Forelimb muscle (tissue), 1 donor: ENCODE measurements around the gene OPCML. TPM values are rescaled to one million over a fixed set of nuclear protein-coding genes. Genes with fewer than 3 reads are reported as not detected.

Experiments
- DNase-seq: peaks from one replicate; pipeline ENCODE4 v3.0.0-alpha.2; 2013; ENCODE audit warnings: low read depth
- polyA plus RNA-seq: library from polyadenylated mRNA; unstranded; fragments of 120-200 nt; gene quantifications from one replicate; pipeline ENCODE4 v1.2.1, GENCODE V29; 2013; ENCODE audit not compliant: insufficient read length

OPCML gene
- polyA plus RNA-seq, 1 donor: 1.4 TPM

DNA sequence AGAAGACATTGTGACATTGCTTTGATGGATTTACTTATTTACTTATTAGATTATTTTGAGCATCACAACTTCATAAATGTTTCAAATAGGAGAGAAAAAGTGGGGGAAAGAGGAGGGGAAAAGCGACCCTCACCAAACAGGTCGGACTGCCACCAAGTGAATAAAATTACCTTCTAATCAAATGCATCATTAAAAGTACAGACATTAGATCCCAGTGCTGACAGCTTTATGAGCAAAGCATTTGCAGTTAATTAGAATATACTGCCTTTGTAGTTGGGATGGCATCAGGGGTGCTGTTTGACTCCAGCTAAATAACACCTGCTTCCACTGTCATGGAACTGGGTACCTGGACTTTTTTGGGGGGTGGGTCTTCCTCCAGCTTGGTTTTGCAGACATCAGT lies 299.6 kb downstream of the OPCML start:
- DNase-seq: no peak

DNA sequence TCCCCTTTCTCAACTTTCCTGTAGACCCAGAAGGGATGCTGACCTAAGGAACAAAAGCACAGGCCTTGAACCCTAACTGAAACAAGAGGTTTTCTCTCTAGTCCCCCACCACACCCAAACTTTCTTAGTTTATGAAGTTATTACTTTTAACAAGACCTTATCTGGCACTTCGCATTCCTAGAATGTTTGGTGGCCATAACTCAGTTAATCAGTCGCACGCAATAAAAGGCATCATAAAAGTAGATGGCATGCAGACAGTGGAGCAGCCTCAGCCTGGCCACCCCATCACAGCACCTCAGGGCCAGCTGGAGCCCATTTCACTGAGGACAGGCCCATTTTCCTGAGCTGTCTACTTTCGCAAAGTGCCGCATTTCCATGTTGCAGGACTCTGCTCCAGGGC lies 301.9 kb downstream of the OPCML start:
- DNase-seq: no peak

DNA sequence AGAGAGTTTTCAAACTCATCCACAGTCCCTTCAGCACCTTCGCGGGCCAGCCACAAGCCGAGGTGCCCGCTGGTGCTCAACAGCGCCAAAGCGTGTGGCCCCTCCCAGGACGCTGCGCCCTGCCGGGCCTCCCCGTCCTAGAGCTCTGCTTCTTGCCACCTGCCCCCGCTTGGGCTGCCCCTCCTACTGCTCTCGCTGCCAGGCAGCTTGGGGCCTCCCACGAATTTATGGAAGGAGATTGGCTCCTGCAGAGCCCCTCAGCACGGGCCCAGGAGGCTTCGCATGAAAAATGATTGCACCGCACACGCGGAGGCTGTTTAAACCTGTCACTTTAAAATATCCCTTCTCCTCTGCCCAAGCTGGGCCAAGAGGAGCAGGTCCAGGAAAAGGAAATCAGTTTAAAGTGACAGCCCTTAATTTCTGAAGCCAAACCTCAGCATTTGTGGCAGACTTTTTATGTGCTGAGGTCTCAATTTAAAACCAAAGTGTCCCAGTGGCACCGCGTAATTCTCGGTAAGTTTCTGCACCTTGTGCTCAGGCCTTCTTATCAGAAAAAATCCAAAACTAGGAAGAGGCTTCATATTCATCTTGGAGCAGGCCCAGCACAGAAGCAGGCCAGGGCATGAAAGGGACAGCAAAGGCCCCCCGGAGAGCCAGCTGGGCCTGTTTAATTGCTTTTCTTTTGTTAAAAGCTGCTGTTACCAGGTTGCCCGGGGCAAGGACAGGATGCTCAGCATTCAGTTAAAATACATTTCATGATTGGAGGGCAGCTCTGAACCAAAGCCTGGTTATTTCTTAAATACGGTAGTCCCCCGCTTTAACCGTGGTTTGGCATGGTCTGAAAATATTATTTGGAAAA lies 303.6 kb downstream of the OPCML start:
- DNase-seq: peak; percentile 1

- DNase-seq: no peak
These were observed 304.6 kb downstream of the OPCML start for GRCh38 chr11:133227632-133228111.

- DNase-seq: no peak
These were observed 308.0 kb downstream of the OPCML start for GRCh38 chr11:133224271-133224670.

- no peak for DNase-seq
These were observed 309.6 kb downstream of the OPCML start for GRCh38 chr11:133222425-133223330.

- DNase-seq: no peak
These were observed 312.8 kb downstream of the OPCML start for GRCh38 chr11:133219543-133219942.

GRCh38 chr11:133216813-133217212 lies 315.5 kb downstream of the OPCML start:
- DNase-seq: no peak

- DNase-seq: no peak
These were observed 316.6 kb downstream of the OPCML start for GRCh38 chr11:133215596-133216230.

DNA sequence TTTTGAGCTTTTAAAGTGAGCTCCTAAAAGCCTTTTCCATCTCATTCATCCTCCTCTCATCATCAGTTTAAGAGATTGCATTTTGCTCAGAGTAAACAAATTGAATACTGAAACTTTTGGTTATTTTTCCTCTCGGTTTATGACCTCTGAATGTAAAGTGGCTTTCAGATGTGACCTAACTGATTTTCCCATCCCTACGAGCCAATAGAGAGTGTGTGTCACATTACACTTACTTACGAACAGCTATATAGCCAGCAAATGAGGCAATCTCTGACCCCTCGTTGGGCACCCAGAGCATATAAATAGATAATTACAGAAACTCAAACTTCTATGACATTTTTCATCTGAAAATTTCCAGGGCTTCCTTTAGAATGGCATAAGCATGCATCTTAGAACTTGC lies 317.7 kb downstream of the OPCML start:
- no peak for DNase-seq

GRCh38 chr11:133212201-133212600 lies 320.1 kb downstream of the OPCML start:
- no peak for DNase-seq

- DNase-seq: no peak
These were observed 324.3 kb downstream of the OPCML start for GRCh38 chr11:133207995-133208394.

- DNase-seq: no peak
These were observed 325.8 kb downstream of the OPCML start for GRCh38 chr11:133206313-133207005.

- no peak for DNase-seq
These were observed 328.1 kb downstream of the OPCML start for GRCh38 chr11:133204158-133204557.

DNA sequence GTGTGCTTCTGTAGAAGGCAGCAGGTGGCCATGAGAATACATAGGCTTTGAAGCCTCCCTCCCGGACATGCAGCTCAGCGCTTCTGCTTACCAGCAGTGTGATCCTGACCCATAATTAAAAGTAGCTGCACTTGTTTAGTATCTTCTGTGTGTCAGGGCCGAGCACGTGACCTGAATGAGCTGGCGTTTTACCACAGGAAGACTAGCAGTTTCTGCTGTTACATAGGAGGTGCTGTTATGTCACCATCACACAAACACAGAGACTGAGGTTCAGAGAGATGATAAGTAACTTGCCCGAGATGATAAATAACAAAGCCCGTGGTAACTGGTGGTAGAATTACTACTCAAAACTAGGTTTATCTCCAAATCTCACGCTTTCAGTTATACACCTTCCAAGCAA lies 329.5 kb downstream of the OPCML start:
- DNase-seq: no peak

- no peak for DNase-seq
These were observed 333.9 kb downstream of the OPCML start for GRCh38 chr11:133198438-133198837.

DNA sequence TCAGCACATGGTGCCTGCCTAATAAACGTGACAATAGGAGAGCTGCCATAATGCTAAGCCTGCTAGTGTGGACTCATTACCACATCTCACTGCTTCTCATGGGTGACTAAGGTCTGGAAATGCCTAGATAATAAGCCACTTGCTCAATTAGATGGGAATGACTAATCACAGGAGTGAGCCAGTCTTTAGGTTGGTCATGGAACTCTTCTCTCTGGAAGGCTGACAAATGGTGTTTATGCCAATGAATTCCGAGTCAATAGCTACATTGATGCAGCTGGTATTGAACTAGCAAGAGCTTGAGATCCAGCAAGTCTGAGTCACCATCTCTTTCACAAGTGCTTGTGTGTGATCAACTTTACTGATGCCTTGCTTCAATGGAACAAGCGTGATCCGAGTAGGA lies 334.9 kb downstream of the OPCML start:
- DNase-seq: no peak

DNA sequence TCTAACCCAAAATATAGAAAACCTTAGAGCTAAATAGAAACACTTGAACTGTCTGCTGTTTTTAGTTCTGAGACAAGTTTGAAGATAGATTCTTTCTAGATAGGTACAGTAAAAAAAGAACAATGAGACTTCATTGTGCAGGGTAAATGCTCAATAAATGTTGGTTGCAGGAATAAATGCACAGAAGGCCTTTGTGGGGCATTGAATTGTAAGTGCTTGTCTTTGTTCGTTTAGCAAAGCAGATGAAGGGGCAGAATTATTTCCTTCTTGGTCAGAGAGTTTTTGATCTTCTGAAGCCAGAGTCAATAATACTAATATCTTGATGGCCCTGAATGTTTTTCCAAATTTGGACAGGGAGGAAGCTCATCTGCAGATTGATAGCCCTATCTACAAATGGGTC lies 340.4 kb downstream of the OPCML start:
- no peak for DNase-seq

GRCh38 chr11:133181667-133182066 lies 350.6 kb downstream of the OPCML start:
- DNase-seq: no peak

DNA sequence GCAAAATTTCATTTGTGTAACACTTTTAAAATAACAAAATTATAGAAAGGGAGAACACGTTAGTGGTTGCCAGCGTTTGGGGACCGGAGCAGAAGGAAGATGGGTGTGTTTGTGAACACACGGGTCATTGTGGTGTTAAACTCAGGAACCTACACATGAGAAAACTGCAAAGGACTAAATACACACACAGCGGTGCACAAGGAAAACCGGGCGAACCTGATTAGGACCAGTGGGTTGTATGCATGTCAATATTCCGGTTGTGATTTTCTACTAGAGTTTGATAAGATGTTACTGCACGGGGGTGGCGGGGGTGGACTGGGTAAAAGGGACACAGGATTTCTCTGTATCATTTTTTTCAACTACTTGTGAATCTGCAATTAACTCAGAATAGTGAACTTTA lies 351.2 kb downstream of the OPCML start:
- no peak for DNase-seq

GRCh38 chr11:133180201-133180600 lies 352.1 kb downstream of the OPCML start:
- DNase-seq: no peak
